PC-3 (cell line): ENCODE data around the gene IFI44L. TPM values are rescaled to one million over a fixed set of nuclear protein-coding genes. Genes with fewer than 3 reads are reported as not detected.

ENCODE experiments used
- ATAC-seq: fragments of 200-7000 bp; cut with Tn5 transposase; 2 replicates; pipeline ENCODE4 v1.9.1; 2020; ENCODE audit warnings: mild to moderate bottlenecking, moderate library complexity
- BruUV-seq: library from RNA; stranded (reverse); fragments of 400-500 nt; replicated peaks from 2 replicates; lab custom pipeline; 2021; lab: Mats Ljungman, UMichigan
- CTCF ChIA-PET: fragments of 300-600 bp; sonication (Branson Sonifier 250); formaldehyde crosslinking; loops from one replicate; lab custom pipeline; 2022; ENCODE audit warnings: antibody characterized with exemption; lab: Charles Lee
- POLR2A ChIA-PET: fragments of 300-600 bp; sonication (Branson Sonifier 250); formaldehyde crosslinking; loops from one replicate; lab custom pipeline; 2022; ENCODE audit warnings: antibody characterized with exemption; ENCODE audit not compliant: unreplicated experiment; lab: Charles Lee
- DNase-seq: peaks from one replicate; pipeline ENCODE4 v3.0.0-alpha.2; 2015
- H2AFZ ChIP-seq: fragments of 300-600 bp; sonication (generic); 2 replicates; pipeline ENCODE4 v1.6.0; 2016; ENCODE audit warnings: antibody characterized with exemption, low read length
- H3F3A ChIP-seq: fragments of 300-600 bp; sonication (generic); one replicate; pipeline ENCODE4 v1.6.0; 2017; ENCODE audit warnings: antibody characterized with exemption, low read length, control low read depth, mild to moderate bottlenecking; ENCODE audit not compliant: unreplicated experiment
- H3K27ac ChIP-seq: fragments of 300-600 bp; sonication (generic); 2 replicates; pipeline ENCODE4 v1.5.1; 2016; ENCODE audit warnings: mild to moderate bottlenecking, low read length
- H3K27me3 ChIP-seq: fragments of 300-600 bp; sonication (generic); 2 replicates; pipeline ENCODE4 v1.6.1; 2016; ENCODE audit warnings: low read length, mixed read lengths
- H3K36me3 ChIP-seq: fragments of 300-600 bp; sonication (generic); 2 replicates; pipeline ENCODE4 v1.6.1; 2016; ENCODE audit warnings: low read depth, mixed run types, low read length, mixed read lengths
- H3K4me1 ChIP-seq: fragments of 300-600 bp; sonication (generic); 2 replicates; pipeline ENCODE4 v1.5.1; 2016; ENCODE audit warnings: low read length; ENCODE audit not compliant: insufficient read depth
- H3K4me2 ChIP-seq: fragments of 300-600 bp; sonication (generic); 2 replicates; pipeline ENCODE4 v1.6.0; 2016; ENCODE audit warnings: low read length
- H3K4me3 ChIP-seq: fragments of 300-600 bp; sonication (generic); 2 replicates; pipeline ENCODE4 v1.5.1; 2016; ENCODE audit warnings: mild to moderate bottlenecking, low read length, mixed read lengths
- H3K79me2 ChIP-seq: fragments of 300-600 bp; sonication (generic); 2 replicates; pipeline ENCODE4 v1.6.1; 2017; ENCODE audit warnings: low read length, mixed read lengths
- H3K9ac ChIP-seq: fragments of 300-600 bp; sonication (generic); 2 replicates; pipeline ENCODE4 v1.6.0; 2016; ENCODE audit warnings: mild to moderate bottlenecking, low read length
- H3K9me2 ChIP-seq: fragments of 300-600 bp; sonication (generic); replicated peaks from 2 replicates; pipeline ENCODE4 v1.6.1; 2016; ENCODE audit warnings: mixed run types, low read length, mixed read lengths
- H3K9me3 ChIP-seq: fragments of 300-600 bp; sonication (generic); 2 replicates; pipeline ENCODE4 v1.6.1; 2016; ENCODE audit warnings: low read length, mixed read lengths
- H4K20me1 ChIP-seq: fragments of 300-600 bp; sonication (generic); 2 replicates; pipeline ENCODE4 v1.6.1; 2016; ENCODE audit warnings: low read length, mixed read lengths
- CTCF ChIP-seq: fragments of 300-600 bp; sonication (generic); conservative IDR thresholded peaks from 2 replicates; pipeline ENCODE4 v1.5.1; 2017; ENCODE audit warnings: antibody characterized with exemption, low read depth, mild to moderate bottlenecking, low read length
- EZH2 ChIP-seq: fragments of 300-600 bp; sonication (generic); IDR thresholded peaks from one replicate; pipeline ENCODE4 v1.6.1; 2017; ENCODE audit warnings: antibody characterized with exemption, mild to moderate bottlenecking, low read length; ENCODE audit not compliant: unreplicated experiment
- EZH2phosphoT487 ChIP-seq: fragments of 300-600 bp; sonication (generic); IDR thresholded peaks from 2 replicates; pipeline ENCODE4 v1.6.1; 2018; ENCODE audit warnings: mild to moderate bottlenecking, antibody characterized with exemption, low read length, borderline replicate concordance
- intact Hi-C: fragments of 100-400 bp; cut with micrococcal nuclease; formaldehyde crosslinking; loops from 2 replicates; pipeline ENCODE4 v1.9.0; 2023
- total RNA-seq: library from RNA; depleted of rRNA; stranded (reverse); fragments of >200 nt; gene quantifications from 2 replicates; pipeline ENCODE4 v1.2.3, GENCODE V29; 2014

The IFI44L gene
- total RNA-seq, 1 experiment from 2014 or later = 5.5 TPM

DNA sequence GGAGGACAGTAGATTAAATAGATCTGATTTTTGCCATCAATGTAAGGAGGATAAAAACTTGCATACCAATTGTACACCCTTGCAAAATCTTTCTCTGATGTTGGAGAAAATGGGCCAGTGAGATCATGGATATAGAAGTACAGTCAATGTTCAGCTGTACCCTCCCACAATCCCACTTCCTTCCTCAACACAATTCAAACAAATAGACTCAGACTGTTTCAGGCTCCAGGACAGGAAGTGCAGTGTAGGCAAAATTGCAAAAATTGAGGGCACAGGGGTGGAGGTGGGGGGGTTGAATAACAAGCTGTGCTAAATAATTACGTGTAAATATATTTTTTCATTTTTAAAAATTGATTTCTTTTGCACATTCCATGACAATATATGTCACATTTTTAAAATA is 25.5 kb downstream of the IFI44L start:
- no peak for ATAC-seq
- Histone ChIP-seq H3K27me3 (no peaks in the 10 kb centered on the region), H3K4me3 (no peak overlapping the region), H3K4me1 (no peaks in the 10 kb centered on the region), H3K9me3 (no peaks in the 10 kb centered on the region), H3F3A (no peaks in the 10 kb centered on the region), H3K79me2 (no peaks in the 10 kb centered on the region), H3K4me2 (no peak overlapping the region), H3K27ac (no peak overlapping the region), H2AFZ (no peak overlapping the region), H3K36me3 (no peaks in the 10 kb centered on the region; the same call in 1 of the 2 replicates), H3K9ac (no peak overlapping the region), H4K20me1 (no peaks in the 10 kb centered on the region), H3K9me2 (no peaks in the 10 kb centered on the region)
- TF ChIP-seq EZH2 (no peak), CTCF (no peak), EZH2phosphoT487 (no peak)
- DNase-seq = no peak
- intact Hi-C loops = no loop called here
- ChIA-PET CTCF (interaction anchor here (0.7 kb wide), 1 partner anchor 182 kb away, joined by 3 read pairs; no protein-coding TSS in a partner anchor), POLR2A (no interaction called here)
- BruUV-seq = no TSS peak

DNA sequence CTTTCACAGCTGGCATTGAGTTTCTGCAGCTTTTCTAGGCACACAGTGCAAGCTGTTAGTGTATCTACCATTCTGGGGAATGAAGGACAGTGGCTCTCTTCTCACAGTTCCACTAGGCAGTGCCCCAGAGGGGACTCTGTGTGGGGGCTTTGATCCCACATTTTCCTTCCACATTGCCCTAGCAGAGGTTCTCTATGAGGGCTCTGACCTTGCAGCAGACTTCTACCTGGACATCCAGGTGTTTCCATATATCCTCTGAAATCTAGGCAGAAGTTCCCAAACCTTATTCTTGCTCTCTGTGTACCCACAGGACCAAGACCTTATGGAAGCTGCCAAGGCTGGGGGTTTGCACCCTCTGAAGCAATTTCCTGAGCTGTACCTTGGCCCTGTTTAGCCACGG is 27.0 kb downstream of the IFI44L start:
- no peak for TF ChIP-seq CTCF
- TF ChIP-seq EZH2phosphoT487 = no peak
- no peak for TF ChIP-seq EZH2
- Histone ChIP-seq H3K9me2 (no peaks in the 10 kb centered on the region), H3K9ac (no peak overlapping the region), H3K79me2 (no peaks in the 10 kb centered on the region), H3K4me1 (no peaks in the 10 kb centered on the region), H3K27me3 (no peaks in the 10 kb centered on the region), H3K4me2 (no peak overlapping the region), H3K4me3 (no peak overlapping the region), H3F3A (no peaks in the 10 kb centered on the region), H3K9me3 (no peaks in the 10 kb centered on the region), H3K27ac (no peak overlapping the region), H3K36me3 (no peaks in the 10 kb centered on the region; the same call in 1 of the 2 replicates), H2AFZ (no peak overlapping the region), H4K20me1 (no peaks in the 10 kb centered on the region)
- DNase-seq = no peak
- intact Hi-C loops = no loop called here
- ATAC-seq = no peak
- ChIA-PET POLR2A (interaction anchor here (0.6 kb wide), 1 partner anchor 13 kb away, joined by 3 read pairs; no protein-coding TSS in a partner anchor), CTCF (no interaction called here)
- no TSS peak for BruUV-seq

- intact Hi-C loops = no loop called here
Measured at GRCh38 chr1:78649628-78650027, 29.4 kb downstream of the IFI44L start, which contains the start of gene IFI44. Gene IFI44, plus strand, starts transcription at chr1:78649831. Its CDS starts 365 bp downstream, at chr1:78650196.

More at GRCh38 chr1:78649628-78650027, 29.4 kb downstream of the IFI44L start, which contains the start of gene IFI44:
- Histone ChIP-seq H3K4me2 (peak within 1 kb of the TSS; percentile 45; the same call in 1 of the 2 replicates), H2AFZ (peak within 1 kb of the TSS; percentile 49; the same call in 1 of the 2 replicates), H3K79me2 (no peaks in the 10 kb centered on the region), H3K36me3 (no peaks in the 10 kb centered on the region), H3K4me3 (no peak within 1 kb of the TSS), H3K9me3 (no peaks in the 10 kb centered on the region), H3K27me3 (no peaks in the 10 kb centered on the region), H3K27ac (no peak within 1 kb of the TSS), H4K20me1 (no peaks in the 10 kb centered on the region), H3K9ac (no peak within 1 kb of the TSS), H3F3A (no peaks in the 10 kb centered on the region), H3K4me1 (no peaks in the 10 kb centered on the region), H3K9me2 (no peaks in the 10 kb centered on the region)
- TF ChIP-seq EZH2phosphoT487 = no peak
- no peak for TF ChIP-seq CTCF
- no peak for TF ChIP-seq EZH2
- ChIA-PET POLR2A (interaction anchor here (0.6 to 1.0 kb wide), 2 partner anchors 15 to 29 kb away, joined by 4 to 5 read pairs; no protein-coding TSS in a partner anchor), CTCF (no interaction called here)
- ATAC-seq (peak; percentile 72), DNase-seq (peak; percentile 72)
- no TSS peak for BruUV-seq
